ENCODE measurements around the gene ELF4. TPM values are rescaled to one million over a fixed set of nuclear protein-coding genes. Genes with fewer than 3 reads are reported as not detected.

The ELF4 gene
- total and polyA plus RNA-seq, 2 of the 4 experiments (the other 2 are of a cell fraction), result 10.9 to 19.0 TPM

GRCh38 chrX:130106071-130106470 is 4.2 kb downstream of the ELF4 start:
- no TSS peak for BruUV-seq (replicated peaks)
- H3K79me1 ChIP-seq (ENCODE audit: low read depth in 1 of 2, low read length in 2 of 2), result peaks cover 0 to 37% of the 10 kb centered on the region in 2 experiments; a peak in 2 of 4 replicates
- no peak for DNase-seq

More at GRCh38 chrX:130106071-130106470, 4.2 kb downstream of the ELF4 start:
- Histone ChIP-seq H3K27ac (ENCODE audit: insufficient read depth, low read length) (no peak overlapping the region), H3K23ac (ENCODE audit: low read depth, low read length) (no peak overlapping the region), H3K4ac (ENCODE audit: low read depth, low read length) (no peak overlapping the region), H2AFZ (replicated peaks; ENCODE audit: low read length, poor library complexity) (no peak overlapping the region), H2AK9ac (replicated peaks; ENCODE audit: low read depth, low read length, poor library complexity) (no peak overlapping the region), H3K18ac (ENCODE audit: low read depth, low read length) (no peak overlapping the region), H3K9me1 (ENCODE audit: insufficient read depth, low read length) (peaks cover 6% of the 10 kb centered on the region; the same call in 1 of the 2 replicates), H3K4me1 (ENCODE audit: control insufficient read depth, insufficient read depth, low read length) (peaks cover 10% of the 10 kb centered on the region; the same call in 1 of the 2 replicates), H3K9ac (ENCODE audit: low read depth, low read length) (no peak overlapping the region), H2AK5ac (ENCODE audit: low read depth, low read length) (no peak overlapping the region), H2BK5ac (ENCODE audit: low read depth, low read length, poor library complexity, severe bottlenecking) (no peak overlapping the region), H2BK15ac (ENCODE audit: low read depth, low read length) (no peak overlapping the region), H3K4me3 (ENCODE audit: insufficient read depth, low read depth, low read length) (no peak overlapping the region), H3K4me2 (ENCODE audit: low read depth, low read length) (no peak overlapping the region), H4K5ac (ENCODE audit: low read depth, low read length) (no peak overlapping the region), H2BK120ac (ENCODE audit: low read depth, low read length) (no peak overlapping the region), H3K36me3 (ENCODE audit: control insufficient read depth, insufficient read depth, low read length) (no peaks in the 10 kb centered on the region), H3K27me3 (ENCODE audit: control insufficient read depth, insufficient read depth, low read length) (no peaks in the 10 kb centered on the region), H4K91ac (ENCODE audit: insufficient read depth, low read depth, low read length) (no peak overlapping the region), H2BK20ac (ENCODE audit: low read depth, low read length) (no peak overlapping the region), H4K8ac (ENCODE audit: low read depth in 2 of 2, low read length in 2 of 2) (no peak overlapping the region), H3K56ac (ENCODE audit: extremely low read depth, insufficient read depth, low read length) (no peak overlapping the region), H3K14ac (replicated peaks; ENCODE audit: low read depth, low read length) (no peak overlapping the region), H4K20me1 (ENCODE audit: insufficient read depth, low read length) (peaks cover 58% of the 10 kb centered on the region), H3K9me3 (ENCODE audit: control insufficient read depth, insufficient read depth, low read length) (no peaks in the 10 kb centered on the region)
- ChIA-PET POLR2A (ENCODE audit: unreplicated experiment) (no interaction called here), CTCF (no interaction called here)
- 50% methylated on average over 1 of the region's 10 CpGs; no CpG with 5 or more reads in 1 of the 2 experiments for WGBS, 2 experiments (ENCODE audit: extremely low coverage in 2 of 2, insufficient read length in 1 of 2)
- dilution Hi-C loops (cut with HindIII; ENCODE audit: low sequenced_read_pairs, unreplicated experiment), result no loop called here
- ATAC-seq (ENCODE audit: low read depth), result no peak
- in situ Hi-C loops (cut with MboI; ENCODE audit: low sequenced_read_pairs), result no loop called here
- TF ChIP-seq CEBPB (IDR thresholded peaks at IDR 0.05; ENCODE audit: low read depth, low read length) (no peak), CTCF (conservative IDR thresholded peaks at IDR 0.05; ENCODE audit: low read depth, low read length) (no peak), RCOR1 (IDR thresholded peaks at IDR 0.05; ENCODE audit: insufficient replicate concordance, low read length) (no peak), RFX5 (IDR thresholded peaks at IDR 0.05; ENCODE audit: low read depth, low read length) (no peak), RAD21 (IDR thresholded peaks at IDR 0.05; ENCODE audit: low read length) (no peak), USF2 (IDR thresholded peaks at IDR 0.05; ENCODE audit: low read depth, low read length) (no peak), MXI1 (IDR thresholded peaks at IDR 0.05; ENCODE audit: borderline replicate concordance, low read depth, low read length) (no peak), POLR2A (IDR thresholded peaks at IDR 0.05; ENCODE audit: low read depth, low read length) (no peak), SMC3 (IDR thresholded peaks at IDR 0.05; ENCODE audit: low read depth, low read length) (no peak), FOS (IDR thresholded peaks at IDR 0.05; ENCODE audit: low read depth, low read length) (no peak), ELK1 (IDR thresholded peaks at IDR 0.05; ENCODE audit: borderline replicate concordance, low read depth, low read length) (no peak), MAFK (IDR thresholded peaks at IDR 0.05; ENCODE audit: low read depth, low read length) (no peak), CHD1 (IDR thresholded peaks at IDR 0.05; ENCODE audit: low read depth, low read length) (no peak), NFE2L2 (IDR thresholded peaks at IDR 0.05; ENCODE audit: low read depth, low read length) (no peak), MAZ (IDR thresholded peaks at IDR 0.05; ENCODE audit: borderline replicate concordance, low read depth, low read length) (no peak), BHLHE40 (IDR thresholded peaks at IDR 0.05; ENCODE audit: low read depth, low read length) (no peak)
- intact Hi-C loops (cut with micrococcal nuclease), result no loop called here
